Retinal pigment epithelial cell (primary cell): ENCODE measurements around the gene EHMT2.

ENCODE experiments used
- DNase-seq: peaks from one replicate; pipeline ENCODE4 v3.0.0-alpha.2; 2010; ENCODE audit warnings: low read depth
- H3K4me3 ChIP-seq: 2 replicates; pipeline ENCODE4 v1.5.1; 2011; ENCODE audit warnings: mild to moderate bottlenecking, low read length, control low read depth, moderate library complexity
- CTCF ChIP-seq: conservative IDR thresholded peaks from 2 replicates; pipeline ENCODE4 v1.5.1; 2011; ENCODE audit warnings: low read depth, low read length, control low read depth, inconsistent platforms

The EHMT2 gene

GRCh38 chr6:31889331-31889972 is 8.0 kb downstream of the EHMT2 start:
- no peak for TF ChIP-seq CTCF
- DNase-seq: no peak
- H3K4me3 ChIP-seq: no peak overlapping the region

DNA sequence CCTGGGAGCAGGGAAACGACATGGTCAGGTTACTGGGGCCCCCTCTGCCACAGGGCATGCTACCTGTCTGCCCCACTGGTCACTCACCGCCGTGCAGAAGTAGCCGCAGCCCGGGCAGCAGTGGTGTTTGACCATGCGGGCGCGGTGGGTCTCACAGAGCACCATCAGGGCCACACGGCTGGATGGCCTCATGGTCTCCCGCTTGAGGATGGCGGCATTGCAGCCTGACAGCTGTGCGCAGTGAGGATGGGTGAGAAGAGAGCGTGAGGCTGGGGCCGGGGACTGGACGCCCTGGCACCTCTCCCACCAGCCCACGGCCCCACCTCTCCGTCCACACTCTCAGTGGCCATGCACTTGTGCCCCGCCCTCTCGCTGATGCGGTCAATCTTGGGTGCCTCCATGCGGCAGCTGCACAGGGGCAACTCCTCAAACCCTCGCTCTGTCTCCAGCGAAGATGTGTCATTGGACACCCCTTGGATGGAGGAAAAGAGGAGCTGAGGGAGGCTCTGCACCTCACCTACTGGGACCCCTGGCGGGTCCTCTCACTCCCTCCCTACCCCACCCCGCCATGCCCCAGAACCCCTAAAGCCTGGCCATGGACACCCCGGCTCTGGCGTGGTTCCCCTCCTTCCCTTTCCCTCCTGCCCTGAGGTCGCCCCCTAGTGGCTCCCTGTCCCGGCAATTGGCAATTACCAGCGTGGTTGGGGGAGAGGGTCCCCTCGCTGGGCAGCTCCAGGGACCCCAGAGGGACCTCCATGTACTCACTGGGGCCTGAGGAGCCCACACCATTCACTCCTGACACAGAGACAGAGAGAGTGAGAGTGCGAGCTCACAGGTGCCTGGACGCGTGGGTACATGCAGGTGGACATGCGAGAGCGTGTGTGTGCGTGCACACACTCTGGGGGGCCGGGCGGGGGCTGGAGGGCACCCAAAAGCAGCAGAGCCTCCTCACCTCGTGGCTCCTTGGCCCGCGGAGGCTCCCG is 8.9 kb downstream of the EHMT2 start:
- H3K4me3 ChIP-seq: no peak overlapping the region
- peak; percentile 84 for TF ChIP-seq CTCF
- DNase-seq: no peak

GRCh38 chr6:31887173-31888007 is 10.1 kb downstream of the EHMT2 start:
- DNase-seq: no peak
- no peak for TF ChIP-seq CTCF
- H3K4me3 ChIP-seq: no peak overlapping the region

DNA sequence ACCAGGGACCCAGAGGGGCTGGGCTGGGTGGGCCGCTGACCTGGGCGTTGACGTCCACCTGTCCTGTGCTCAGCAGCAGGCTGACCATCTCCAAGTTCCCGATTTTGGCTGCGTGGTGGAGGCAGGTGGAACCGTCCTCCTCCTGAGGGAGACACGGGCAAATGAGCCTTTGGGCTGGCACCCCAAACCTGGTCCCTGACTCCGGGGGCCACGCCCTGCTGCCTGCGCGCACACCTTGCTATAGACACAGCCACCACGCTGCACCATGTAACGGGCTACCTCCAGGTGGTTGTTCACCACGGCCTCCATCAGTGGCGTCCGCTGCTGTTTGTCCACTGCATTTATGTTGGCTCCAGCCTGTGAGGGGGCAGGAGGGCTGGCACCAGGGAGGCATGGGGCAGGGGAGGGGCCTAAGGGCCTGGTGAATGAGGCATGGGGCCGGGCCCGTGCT is 10.9 kb downstream of the EHMT2 start:
- no peak overlapping the region for H3K4me3 ChIP-seq
- no peak for TF ChIP-seq CTCF
- no peak for DNase-seq

GRCh38 chr6:31884528-31885035 is 12.9 kb downstream of the EHMT2 start:
- DNase-seq: no peak
- TF ChIP-seq CTCF: no peak

DNA sequence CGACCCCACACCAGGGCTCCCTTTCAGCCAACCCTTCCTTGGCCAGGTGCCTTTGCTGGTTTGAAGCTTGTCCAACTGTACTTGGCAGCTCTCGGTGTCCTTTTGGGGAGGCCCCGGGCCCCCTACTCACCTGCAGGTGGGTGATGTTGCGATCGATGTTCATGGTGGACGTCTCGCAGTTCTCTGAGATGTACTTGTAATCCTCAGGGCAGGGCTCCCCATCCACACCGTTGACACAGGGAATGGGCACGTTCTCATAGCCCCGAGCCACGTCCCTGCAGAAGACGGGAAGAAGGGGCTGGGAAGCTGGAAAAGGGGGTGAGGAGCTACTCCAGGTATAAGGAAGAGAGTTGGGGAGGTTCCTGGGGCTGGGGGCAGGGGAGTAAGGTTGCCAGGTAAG is 13.8 kb downstream of the EHMT2 start:
- no peak overlapping the region for H3K4me3 ChIP-seq
- TF ChIP-seq CTCF: no peak
- DNase-seq: no peak

More at GRCh38 chr6:31884528-31885035, 12.9 kb downstream of the EHMT2 start:
- H3K4me3 ChIP-seq: no peak overlapping the region
